K562 (cell line): ENCODE results near the gene FGD6. TPM values are rescaled to one million over a fixed set of nuclear protein-coding genes. Genes with fewer than 3 reads are reported as not detected.

Experiments used
- ATAC-seq: fragments of 200-7000 bp; cut with Tn5 transposase; 3 replicates; pipeline ENCODE4 v1.9.1; 2020; ENCODE audit warnings: moderate library complexity
- BruUV-seq: library from RNA; stranded (reverse); fragments of 400-500 nt; replicated peaks from 2 replicates; lab custom pipeline; 2021; lab: Mats Ljungman, UMichigan
- CTCF ChIA-PET: fragments of 300-600 bp; formaldehyde crosslinking; extraction: SDS; loops from one replicate; lab custom pipeline; 2021; ENCODE audit warnings: low intra/inter-chr PET ratio; lab: Yijun Ruan, JAX
- POLR2A ChIA-PET: fragments of 300-600, 350-650 bp; sonication (Branson Sonifier 250); formaldehyde crosslinking; extraction: SDS; loops from one replicate; lab custom pipeline; 2021; ENCODE audit warnings: antibody characterized with exemption, inconsistent platforms; lab: Yijun Ruan, JAX
- DNase-seq, 4 experiments: peaks; one replicate each; pipeline versions ENCODE4 v3.0.0 to v3.0.0-alpha.2; 2011 to 2018; ENCODE audit warnings: low spot score in 3 of 4, mixed read lengths in 3 of 4; ENCODE audit errors: extremely low read depth in 1 of 4
- FAIRE-seq: peaks from 2 replicates; lab custom pipeline; 2011; peaks lifted over from hg19 to GRCh38; lab: Jason Lieb, UNC
- H2AFZ ChIP-seq: 2 replicates; pipeline ENCODE4 v1.6.0; 2011; ENCODE audit warnings: low read depth, low read length, control low read depth, inconsistent platforms
- H3K27ac ChIP-seq: fragments of 200-600 bp; 3 replicates; pipeline ENCODE4 v1.8.0; 2011; ENCODE audit warnings: low read depth, mild to moderate bottlenecking, control low read depth, inconsistent platforms, low read length, moderate library complexity, mixed read lengths; ENCODE audit errors: extremely low read depth
- H3K27me3 ChIP-seq, 2 experiments: fragments of 300-600 bp in 1 of 2; 2 replicates in 1 of 2; 3 replicates in 1 of 2; pipeline versions ENCODE4 v1.6.0 to v1.8.0; 2011; ENCODE audit warnings: inconsistent platforms in 2 of 2, low read length in 2 of 2, mild to moderate bottlenecking in 1 of 2, mixed read lengths in 1 of 2, moderate library complexity in 1 of 2; ENCODE audit not compliant: control insufficient read depth in 2 of 2, insufficient read depth in 2 of 2
- H3K36me3 ChIP-seq: fragments of 300-600 bp; 3 replicates; pipeline ENCODE4 v1.8.0; 2011; ENCODE audit warnings: mild to moderate bottlenecking, low read length, inconsistent platforms; ENCODE audit not compliant: control insufficient read depth, insufficient read depth
- H3K4me1 ChIP-seq, 2 experiments: fragments of 200-600 bp in 1 of 2; replicated peaks in 1 of 2; 2 replicates in 1 of 2; 3 replicates in 1 of 2; pipeline versions ENCODE4 v1.5.1 to v1.8.0; 2011; ENCODE audit warnings: inconsistent platforms in 2 of 2, low read length in 2 of 2, mild to moderate bottlenecking in 1 of 2, mixed read lengths in 1 of 2, moderate library complexity in 1 of 2; ENCODE audit not compliant: control insufficient read depth in 2 of 2, insufficient read depth in 2 of 2
- H3K4me2 ChIP-seq: 2 replicates; pipeline ENCODE4 v1.6.1; 2011; ENCODE audit warnings: low read length, control low read depth, inconsistent platforms, mixed read lengths; ENCODE audit not compliant: insufficient read depth
- H3K4me3 ChIP-seq: fragments of 200-600 bp; sonication (generic), shearing (Covaris generic); 2 replicates; pipeline ENCODE4 v1.5.1; 2016; ENCODE audit warnings: control low read depth, inconsistent platforms
- H3K79me2 ChIP-seq: fragments of 200-600 bp; 3 replicates; pipeline ENCODE4 v1.8.0; 2011; ENCODE audit warnings: low read length, inconsistent platforms; ENCODE audit not compliant: control insufficient read depth, insufficient read depth
- H3K9ac ChIP-seq, 2 experiments: 2 replicates each; pipeline versions ENCODE4 v1.6.0 to v1.6.1; 2011; ENCODE audit warnings: low read depth in 2 of 2, low read length in 2 of 2, control low read depth in 1 of 2, inconsistent platforms in 1 of 2, mild to moderate bottlenecking in 1 of 2, mixed read lengths in 1 of 2; ENCODE audit not compliant: insufficient read depth in 1 of 2
- H3K9me1 ChIP-seq: one replicate; pipeline ENCODE4 v1.6.0; 2011; ENCODE audit warnings: inconsistent platforms, mild to moderate bottlenecking, low read length, moderate library complexity; ENCODE audit not compliant: control insufficient read depth, insufficient read depth
- H3K9me3 ChIP-seq: replicated peaks from 2 replicates; pipeline ENCODE4 v1.5.1; 2011; ENCODE audit warnings: low read depth, low read length, inconsistent platforms; ENCODE audit not compliant: control insufficient read depth, insufficient read depth
- H4K20me1 ChIP-seq: replicated peaks from 2 replicates; pipeline ENCODE4 v1.6.1; 2011; ENCODE audit warnings: low read length, inconsistent platforms, mixed read lengths; ENCODE audit not compliant: control insufficient read depth, insufficient read depth
- DACH1 ChIP-seq: fragments of 450-650 bp; IDR thresholded peaks from 2 replicates; pipeline ENCODE4 v1.6.1; 2018; ENCODE audit not compliant: partially characterized antibody
- DMBX1 ChIP-seq: fragments of 250-450 bp; sonication (Bioruptor Pico); IDR thresholded peaks from 2 replicates; pipeline ENCODE4 v1.8.0; 2022; ENCODE audit warnings: inconsistent platforms, mild to moderate bottlenecking, moderate library complexity, borderline replicate concordance
- ERF ChIP-seq: fragments of 450-650 bp; formaldehyde crosslinking; IDR thresholded peaks from 2 replicates; pipeline ENCODE4 v1.4.0; 2020; ENCODE audit warnings: mild to moderate bottlenecking, mixed read lengths
- ETS2 ChIP-seq: IDR thresholded peaks from 2 replicates; pipeline ENCODE4 v1.6.1; 2016; ENCODE audit warnings: borderline replicate concordance, missing genetic modification characterization, mild to moderate bottlenecking, moderate library complexity, missing compliant biosample characterization; ENCODE audit not compliant: poor library complexity, severe bottlenecking
- HES1 ChIP-seq: fragments of 450-650 bp; IDR thresholded peaks from 2 replicates; pipeline ENCODE4 v1.6.1; 2016; ENCODE audit warnings: low read depth, mild to moderate bottlenecking, moderate library complexity
- MBD2 ChIP-seq: sonication (generic); IDR thresholded peaks from 2 replicates; pipeline ENCODE4 v1.6.1; 2016; ENCODE audit warnings: low read depth, borderline replicate concordance
- MCM5 ChIP-seq: fragments of 450-650 bp; IDR thresholded peaks from 2 replicates; pipeline ENCODE4 v1.6.1; 2016; ENCODE audit warnings: low read depth
- NFIX ChIP-seq: fragments of 250-450 bp; sonication (Bioruptor Pico); IDR thresholded peaks from 2 replicates; pipeline ENCODE4 v1.4.0; 2020; ENCODE audit warnings: low read depth, mild to moderate bottlenecking, moderate library complexity
- PHB ChIP-seq: fragments of 250-450 bp; sonication (Bioruptor Pico); IDR thresholded peaks from 2 replicates; pipeline ENCODE4 v1.5.0; 2021
- POLR3A ChIP-seq: IDR thresholded peaks from 2 replicates; pipeline ENCODE4 v1.6.1; 2011; ENCODE audit warnings: borderline replicate concordance, mild to moderate bottlenecking, moderate library complexity; ENCODE audit not compliant: insufficient read length, insufficient read depth; ENCODE audit errors: extremely low read depth
- RBFOX2 ChIP-seq: fragments of 200-400 bp; formaldehyde crosslinking; IDR thresholded peaks from 2 replicates; pipeline ENCODE4 v1.6.1; 2017; ENCODE audit warnings: low read depth, mild to moderate bottlenecking, low read length, moderate library complexity
- RFX5 ChIP-seq: IDR thresholded peaks from 2 replicates; pipeline ENCODE4 v1.6.1; 2011; ENCODE audit warnings: low read depth, mild to moderate bottlenecking, improper control_type of control experiment, low read length
- SP1 ChIP-seq: sonication (generic); formaldehyde crosslinking; IDR thresholded peaks from 2 replicates; pipeline ENCODE4 v1.8.1; 2022; ENCODE audit warnings: mild to moderate bottlenecking, missing genetic modification reagents
- SRF ChIP-seq, 2 experiments: fragments of 250-450, 450-650 bp in 1 of 2; sonication (Bioruptor Pico) in 1 of 2; sonication (generic) in 1 of 2; formaldehyde crosslinking; IDR thresholded peaks; 2 replicates each; pipeline versions ENCODE4 v1.5.0 to v1.5.1; 2020 to 2022; ENCODE audit warnings: mild to moderate bottlenecking in 1 of 2, missing genetic modification reagents in 1 of 2
- XRCC5 ChIP-seq: fragments of 200-400 bp; formaldehyde crosslinking; IDR thresholded peaks from 2 replicates; pipeline ENCODE4 v1.6.1; 2017; ENCODE audit warnings: low read depth, mild to moderate bottlenecking, low read length
- YY1 ChIP-seq, 3 experiments: IDR thresholded peaks; 2 replicates each; pipeline ENCODE4 v1.6.1; 2011; ENCODE audit warnings: low read length in 2 of 3, mild to moderate bottlenecking in 2 of 3, moderate library complexity in 2 of 3, borderline replicate concordance in 1 of 3, control low read depth in 1 of 3, low read depth in 1 of 3; ENCODE audit not compliant: insufficient read depth in 3 of 3, insufficient replicate concordance in 2 of 3, control insufficient read depth in 1 of 3, insufficient read length in 1 of 3; ENCODE audit errors: extremely low read depth in 1 of 3
- ZBTB1 ChIP-seq: sonication (generic); formaldehyde crosslinking; IDR thresholded peaks from 2 replicates; pipeline ENCODE4 v1.8.1; 2023; ENCODE audit warnings: missing genetic modification reagents, low read depth, mild to moderate bottlenecking, borderline replicate concordance
- ZKSCAN3 ChIP-seq: fragments of 250-450 bp; sonication (Bioruptor Pico); IDR thresholded peaks from 2 replicates; pipeline ENCODE4 v1.4.0; 2020
- ZNF12 ChIP-seq: sonication (generic); formaldehyde crosslinking; IDR thresholded peaks from 2 replicates; pipeline ENCODE4 v1.4.0; 2020; ENCODE audit warnings: mild to moderate bottlenecking, missing genetic modification reagents
- ZNF224 ChIP-seq: sonication (generic); formaldehyde crosslinking; IDR thresholded peaks from 2 replicates; pipeline ENCODE4 v1.8.0; 2022; ENCODE audit warnings: mild to moderate bottlenecking, missing genetic modification reagents
- ZNF23 ChIP-seq: fragments of 250-450 bp; sonication (Bioruptor Pico); IDR thresholded peaks from 2 replicates; pipeline ENCODE4 v1.4.0; 2020; ENCODE audit warnings: mild to moderate bottlenecking
- ZNF316 ChIP-seq: fragments of 450-650 bp; IDR thresholded peaks from 2 replicates; pipeline ENCODE4 v1.6.1; 2016
- ZNF589 ChIP-seq: fragments of 200-800 bp; sonication (Bioruptor generic); IDR thresholded peaks from 2 replicates; pipeline ENCODE4 v1.6.1; 2016; ENCODE audit warnings: low read depth, missing genetic modification characterization, missing compliant biosample characterization
- ZNF77 ChIP-seq: fragments of 250-450 bp; sonication (Bioruptor Pico); IDR thresholded peaks from 2 replicates; pipeline ENCODE4 v1.5.0; 2020
- WGBS: fragments of 100-300 bp; shearing (Covaris generic); methylation state at CpG from one replicate; pipeline ENCODE4 v1.1.6; 2016; ENCODE audit warnings: low coverage, mixed read lengths; ENCODE audit not compliant: insufficient coverage; ENCODE audit errors: missing lambda C conversion rate; 5-methylcytosine and 5-hydroxymethylcytosine counted together
- in situ Hi-C: fragments of 300-500 bp; cut with MboI; formaldehyde crosslinking; loops from 4 replicates; pipeline ENCODE4 v1.15.0; 2018; ENCODE audit warnings: inconsistent platforms, mixed read lengths
- intact Hi-C: fragments of 100-400 bp; cut with micrococcal nuclease; formaldehyde crosslinking; loops from 2 replicates; pipeline ENCODE4 v1.14.2; 2022
- polyA plus RNA-seq, 8 experiments: library from polyadenylated mRNA; depleted of rRNA in 4 of 8; stranded (reverse) in 5 of 8; unstranded in 3 of 8; fragments of >200 nt; fragmentation: Nextera tagmentation in 2 of 8; fragmentation: Illumina TruSeq in 1 of 8; extraction: Ambion mirVana in 2 of 8; extraction: Trizol in 1 of 8; gene quantifications; 2 replicates each; pipeline versions ENCODE4 v1.2.1 to v1.2.3, GENCODE V29; 2011 to 2014; ENCODE audit warnings: inconsistent platforms in 1 of 8, missing spikeins in 1 of 8
- total RNA-seq, 7 experiments: library from RNA; depleted of rRNA in 6 of 7; stranded (reverse); fragments of >200 nt in 6 of 7; fragmentation: Illumina TruSeq in 2 of 7; extraction: Trizol in 2 of 7; gene quantifications; 2 replicates each; pipeline versions ENCODE4 v1.2.1 to v1.2.3, GENCODE V29; 2011 to 2021; ENCODE audit warnings: low replicate concordance in 1 of 7

FGD6 gene
- total and polyA plus RNA-seq, 9 of the 15 experiments (the other 6 are each of a cell fraction or from before 2014, with no cell fraction given): 1.5 to 11.1 (median 5.8) TPM

- 3% methylated on average over 11 of the region's 11 CpGs for WGBS
- POLR2A ChIA-PET: interaction anchor here (0.7 to 1.2 kb wide), 5 partner anchors 9 to 23 kb away, joined by 3 to 4 read pairs (median 4); partner anchors contain the start of genes FGD6 and VEZT
- Histone ChIP-seq H3K79me2 (peaks cover 62% of the 10 kb centered on the region), H3K27me3 (no peaks in the 10 kb centered on the region), H3K9me1 (no peaks in the 10 kb centered on the region), H3K9ac (peak overlapping the region; percentile 28 to 81; a peak in 3 of 4 replicates), H3K4me3 (peak overlapping the region; percentile 33), H3K4me1 (peaks cover 29 to 55% of the 10 kb centered on the region in 2 experiments), H3K4me2 (peak overlapping the region; percentile 84), H4K20me1 (no peaks in the 10 kb centered on the region), H2AFZ (peak overlapping the region; percentile 84), H3K27ac (peak overlapping the region; percentile 94), H3K9me3 (no peaks in the 10 kb centered on the region), H3K36me3 (no peaks in the 10 kb centered on the region; the same call in 2 of the 3 replicates)
- in situ Hi-C loops: no loop called here
- FAIRE-seq (peak; percentile 91), ATAC-seq (peak; percentile 88), DNase-seq (peak; percentile 80 to 94 (median 86))
- CTCF ChIA-PET: no interaction called here
- intact Hi-C loops: loop anchor here (2.0 kb wide), 1 partner anchor 24 kb away; no protein-coding TSS in a partner anchor
- BruUV-seq: TSS peak; percentile 73
- TF ChIP-seq MBD2 (no peak), ZNF23 (no peak), ZBTB1 (CRISPR knock-in tag) (no peak), SP1 (CRISPR knock-in tag) (peak; percentile 59), NFIX (CRISPR knock-in tag) (no peak), YY1 (IDR thresholded peaks at IDR 0.05; ENCODE audit: borderline replicate concordance in 1 of 3, control insufficient read depth in 1 of 3, extremely low read depth in 1 of 3, insufficient read depth in 3 of 3, insufficient read length in 1 of 3, insufficient replicate concordance in 2 of 3, low read depth in 1 of 3, low read length in 2 of 3) (no peak), DMBX1 (CRISPR knock-in tag) (peak; percentile 67), XRCC5 (no peak), ETS2 (no peak), SRF (CRISPR knock-in tag; IDR thresholded peaks at IDR 0.05) (no peak; a peak in 1 of 4 replicates), ZKSCAN3 (CRISPR knock-in tag) (no peak), DACH1 (peak; percentile 31), RBFOX2 (peak; percentile 23; the same call in 1 of the 2 replicates), ZNF12 (CRISPR knock-in tag) (no peak), PHB (CRISPR knock-in tag) (no peak), ZNF224 (CRISPR knock-in tag) (no peak), ERF (CRISPR knock-in tag) (no peak), HES1 (peak; percentile 52), ZNF316 (peak; percentile 84), POLR3A (no peak), ZNF589 (CRISPR knock-in tag) (0 out of 2 replicates have a peak, but pooled peaks have one; percentile 34), ZNF77 (CRISPR knock-in tag) (no peak), RFX5 (no peak), MCM5 (no peak)
These were observed 13.0 kb downstream of the FGD6 start for GRCh38 chr12:95204141-95204866.
